ENCODE data around the gene GSS.

The GSS gene

DNA sequence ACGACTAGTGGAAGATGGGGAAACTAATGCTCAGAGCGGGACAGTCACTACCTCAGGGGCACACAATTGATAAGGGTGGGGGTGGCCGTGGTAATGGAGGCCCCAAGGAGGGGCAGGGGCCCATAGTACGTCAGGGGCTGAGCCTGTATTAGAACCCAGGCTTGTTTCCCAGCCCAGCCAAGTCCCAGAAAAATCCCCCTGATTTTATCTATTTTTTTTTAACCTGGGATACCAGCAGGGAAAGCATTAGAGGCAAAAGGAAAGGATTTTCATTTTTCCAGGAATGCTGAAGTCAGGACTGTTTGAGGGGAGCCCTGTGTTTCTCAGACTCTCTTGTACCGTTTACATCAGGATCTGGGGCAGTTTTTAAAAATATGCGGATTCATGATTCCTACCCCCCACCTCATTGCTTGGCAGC is 444 bp upstream of the GSS start:
- Histone ChIP-seq H3K27me3 (replicated peaks) (no peaks in the 10 kb centered on the region), H3K36me3 (replicated peaks) (no peaks in the 10 kb centered on the region), H3K27ac (peak overlapping the region; percentile 83), H3K4me3 (ENCODE audit: low read depth, low read length) (peak overlapping the region; percentile 78)
- DNase-seq = no peak
- in situ Hi-C loops (cut with HindIII; ENCODE audit: low pct_ligation_motif_present, low sequenced_read_pairs) = no loop called here
- TF ChIP-seq CTCF (IDR thresholded peaks at IDR 0.05; ENCODE audit: low read depth, low read length, missing control alignments) = no peak

- no peaks in the 10 kb centered on the region for H3K36me3 ChIP-seq (replicated peaks)
- no peaks in the 10 kb centered on the region for H3K27me3 ChIP-seq (replicated peaks)
- in situ Hi-C loops (cut with HindIII; ENCODE audit: low pct_ligation_motif_present, low sequenced_read_pairs) = no loop called here
- no peak for TF ChIP-seq CTCF (IDR thresholded peaks at IDR 0.05; ENCODE audit: low read depth, low read length, missing control alignments)
- H3K4me3 ChIP-seq (ENCODE audit: low read depth, low read length) = peak overlapping the region; percentile 78
- peak overlapping the region; percentile 83 for H3K27ac ChIP-seq
- DNase-seq = peak; percentile 35
These were observed 739 bp downstream of the GSS start for GRCh38 chr20:34954904-34955230.

DNA sequence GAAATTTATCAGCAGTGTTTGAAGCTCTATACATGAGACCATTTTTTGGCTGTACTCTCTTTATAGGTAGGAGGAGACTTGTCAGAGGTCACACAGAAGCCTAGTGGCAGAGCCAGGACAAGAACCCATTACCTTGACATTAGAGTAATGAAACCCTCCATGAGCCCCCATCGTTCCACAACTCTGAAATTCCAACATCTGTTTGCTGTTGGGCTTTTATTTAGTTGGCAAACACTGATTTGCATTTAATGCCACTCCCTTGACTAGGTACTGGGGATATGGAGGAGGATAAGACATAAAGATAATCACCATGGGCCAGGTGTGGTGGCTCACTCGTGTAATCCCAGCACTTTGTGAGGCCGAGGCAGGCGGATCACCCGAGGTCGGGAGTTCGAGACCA is 1.6 kb downstream of the GSS start:
- Histone ChIP-seq H3K36me3 (replicated peaks) (no peaks in the 10 kb centered on the region), H3K4me3 (ENCODE audit: low read depth, low read length) (no peak overlapping the region), H3K27me3 (replicated peaks) (no peaks in the 10 kb centered on the region), H3K27ac (no peak overlapping the region)
- TF ChIP-seq CTCF (IDR thresholded peaks at IDR 0.05; ENCODE audit: low read depth, low read length, missing control alignments) = no peak
- in situ Hi-C loops (cut with HindIII; ENCODE audit: low pct_ligation_motif_present, low sequenced_read_pairs) = no loop called here
- no peak for DNase-seq

GRCh38 chr20:34952671-34953070 is 2.9 kb downstream of the GSS start:
- H3K27me3 ChIP-seq (replicated peaks) = no peaks in the 10 kb centered on the region
- H3K36me3 ChIP-seq (replicated peaks) = no peaks in the 10 kb centered on the region
- no peak for DNase-seq
- no peak overlapping the region for H3K27ac ChIP-seq
- in situ Hi-C loops (cut with HindIII; ENCODE audit: low pct_ligation_motif_present, low sequenced_read_pairs) = no loop called here
- TF ChIP-seq CTCF (IDR thresholded peaks at IDR 0.05; ENCODE audit: low read depth, low read length, missing control alignments) = no peak
- H3K4me3 ChIP-seq (ENCODE audit: low read depth, low read length) = no peak overlapping the region

DNA sequence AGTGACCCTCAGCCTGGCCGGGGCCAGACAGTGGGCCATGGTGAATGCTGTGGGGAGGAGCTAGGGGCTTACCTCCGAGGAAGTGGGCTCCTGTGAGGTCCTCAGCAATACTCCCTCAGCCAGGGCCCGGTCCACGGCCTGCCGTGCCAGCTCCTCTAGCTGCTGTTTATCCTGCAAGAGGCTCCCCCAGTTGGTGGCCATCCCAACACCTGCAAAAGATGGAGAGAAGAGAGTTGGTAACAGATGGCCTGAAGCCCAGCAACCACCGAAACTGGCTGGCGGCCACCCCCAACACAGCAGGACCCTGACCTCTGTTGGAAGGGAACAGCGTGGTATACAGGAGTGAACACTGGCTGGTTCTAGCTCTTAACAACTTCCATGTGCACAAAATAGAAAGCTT is 4.0 kb downstream of the GSS start:
- H3K27me3 ChIP-seq (replicated peaks) = no peaks in the 10 kb centered on the region
- DNase-seq = no peak
- no peak for TF ChIP-seq CTCF (IDR thresholded peaks at IDR 0.05; ENCODE audit: low read depth, low read length, missing control alignments)
- no peaks in the 10 kb centered on the region for H3K36me3 ChIP-seq (replicated peaks)
- no peak overlapping the region for H3K27ac ChIP-seq
- H3K4me3 ChIP-seq (ENCODE audit: low read depth, low read length) = no peak overlapping the region
- in situ Hi-C loops (cut with HindIII; ENCODE audit: low pct_ligation_motif_present, low sequenced_read_pairs) = no loop called here

GRCh38 chr20:34951252-34951651 is 4.4 kb downstream of the GSS start:
- Histone ChIP-seq H3K27ac (no peak overlapping the region), H3K36me3 (replicated peaks) (no peaks in the 10 kb centered on the region), H3K4me3 (ENCODE audit: low read depth, low read length) (no peak overlapping the region), H3K27me3 (replicated peaks) (no peaks in the 10 kb centered on the region)
- DNase-seq = no peak
- in situ Hi-C loops (cut with HindIII; ENCODE audit: low pct_ligation_motif_present, low sequenced_read_pairs) = no loop called here
- TF ChIP-seq CTCF (IDR thresholded peaks at IDR 0.05; ENCODE audit: low read depth, low read length, missing control alignments) = no peak

Measured in brain microvascular endothelial cell (primary cell).